ENCODE results near the gene HEXD.

HEXD gene

GRCh38 chr17:82490512-82491195, 72.5 kb downstream of the HEXD start:
- DNase-seq (ENCODE audit: low spot score) = no peak

DNA sequence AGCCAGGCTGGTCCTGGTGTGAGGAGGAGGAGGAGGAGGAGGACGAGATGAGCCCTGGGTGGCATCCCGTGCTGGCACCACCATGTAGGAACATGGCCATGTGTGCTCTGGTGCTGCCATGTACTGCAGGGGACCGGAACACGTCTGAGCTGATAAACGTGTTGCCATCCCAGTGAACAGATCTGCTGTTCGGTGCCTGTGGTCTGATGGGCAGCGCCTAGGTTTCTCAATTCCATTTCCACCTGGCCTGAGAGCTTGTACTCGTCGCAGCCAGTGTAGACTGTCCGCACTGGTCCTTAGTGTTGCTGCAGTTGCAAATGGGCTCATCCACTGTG, 73.0 kb downstream of the HEXD start:
- no peak for DNase-seq (ENCODE audit: low spot score)

- no peak for DNase-seq (ENCODE audit: low spot score)
These were observed 73.4 kb downstream of the HEXD start for GRCh38 chr17:82491533-82491932.
